WTC11 (cell line): ENCODE results near the gene CNKSR3. TPM values are rescaled to one million over a fixed set of nuclear protein-coding genes. Genes with fewer than 3 reads are reported as not detected.

ENCODE experiments used
- ATAC-seq: fragments of 200-7000 bp; cut with Tn5 transposase; 2 replicates; pipeline ENCODE4 v1.10.0; 2021; ENCODE audit warnings: mild to moderate bottlenecking, moderate library complexity
- CTCF ChIA-PET: fragments of 300-600 bp; sonication (Branson Sonifier 250); formaldehyde crosslinking; loops from one replicate; lab custom pipeline; 2021; ENCODE audit warnings: antibody characterized with exemption; lab: Charles Lee
- POLR2A ChIA-PET: fragments of 350-600 bp; sonication (Branson Sonifier 250); formaldehyde crosslinking; loops from one replicate; lab custom pipeline; 2021; ENCODE audit warnings: antibody characterized with exemption; lab: Charles Lee
- DNase-seq: peaks from one replicate; pipeline ENCODE4 v3.0.0; 2021; ENCODE audit warnings: low spot score
- H3K27ac Mint-ChIP-seq: 2 replicates; pipeline ENCODE4 v1.8.0; 2021; ENCODE audit warnings: mixed read lengths
- H3K27me3 Mint-ChIP-seq: 2 replicates; pipeline ENCODE4 v1.8.0; 2021; ENCODE audit warnings: low read depth, mild to moderate bottlenecking, moderate library complexity, mixed read lengths
- H3K36me3 Mint-ChIP-seq: 2 replicates; pipeline ENCODE4 v1.8.0; 2021; ENCODE audit warnings: mixed read lengths
- H3K4me1 Mint-ChIP-seq: 2 replicates; pipeline ENCODE4 v1.8.0; 2022; ENCODE audit warnings: mixed read lengths
- H3K4me3 Mint-ChIP-seq: 2 replicates; pipeline ENCODE4 v1.8.0; 2021; ENCODE audit warnings: mild to moderate bottlenecking, moderate library complexity, mixed read lengths
- H3K9me3 Mint-ChIP-seq: 2 replicates; pipeline ENCODE4 v1.8.0; 2021; ENCODE audit warnings: mixed read lengths
- ATF3 ChIP-seq: sonication (generic); formaldehyde crosslinking; conservative IDR thresholded peaks from 2 replicates; pipeline ENCODE4 v1.8.1; 2022; ENCODE audit warnings: mild to moderate bottlenecking, missing genetic modification reagents
- E2F1 ChIP-seq: sonication (generic); formaldehyde crosslinking; IDR thresholded peaks from 2 replicates; pipeline ENCODE4 v1.8.0; 2022; ENCODE audit warnings: mild to moderate bottlenecking, missing genetic modification reagents
- ESRRA ChIP-seq: sonication (generic); formaldehyde crosslinking; IDR thresholded peaks from 2 replicates; pipeline ENCODE4 v1.8.1; 2022; ENCODE audit warnings: mild to moderate bottlenecking, missing genetic modification reagents, borderline replicate concordance
- ETV6 ChIP-seq: sonication (generic); formaldehyde crosslinking; IDR thresholded peaks from 2 replicates; pipeline ENCODE4 v1.8.1; 2022; ENCODE audit warnings: mild to moderate bottlenecking, missing genetic modification reagents
- FOXJ3 ChIP-seq: sonication (generic); formaldehyde crosslinking; IDR thresholded peaks from 2 replicates; pipeline ENCODE4 v1.9.0; 2021; ENCODE audit warnings: missing genetic modification reagents, mild to moderate bottlenecking, borderline replicate concordance
- GABPB1 ChIP-seq: sonication (generic); formaldehyde crosslinking; IDR thresholded peaks from 2 replicates; pipeline ENCODE4 v1.8.1; 2023; ENCODE audit warnings: mild to moderate bottlenecking, missing genetic modification reagents
- JUN ChIP-seq: sonication (generic); formaldehyde crosslinking; IDR thresholded peaks from 2 replicates; pipeline ENCODE4 v1.8.0; 2023; ENCODE audit warnings: mild to moderate bottlenecking, missing genetic modification reagents
- MXD4 ChIP-seq: fragments of 250-450 bp; sonication (Bioruptor Pico); IDR thresholded peaks from 2 replicates; pipeline ENCODE4 v1.8.0; 2021; ENCODE audit warnings: mild to moderate bottlenecking, moderate library complexity, borderline replicate concordance
- MYBL2 ChIP-seq: sonication (generic); formaldehyde crosslinking; IDR thresholded peaks from 2 replicates; pipeline ENCODE4 v1.8.1; 2023; ENCODE audit warnings: mild to moderate bottlenecking, moderate library complexity, missing genetic modification reagents
- STAT6 ChIP-seq: sonication (generic); formaldehyde crosslinking; conservative IDR thresholded peaks from 2 replicates; pipeline ENCODE4 v1.8.1; 2023; ENCODE audit warnings: mild to moderate bottlenecking, low read depth, missing genetic modification reagents, moderate library complexity
- TEAD4 ChIP-seq: sonication (generic); formaldehyde crosslinking; IDR thresholded peaks from 2 replicates; pipeline ENCODE4 v1.8.0; 2022; ENCODE audit warnings: mild to moderate bottlenecking, missing genetic modification reagents
- ZNF532 ChIP-seq: fragments of 250-450 bp; sonication (Bioruptor Pico); IDR thresholded peaks from 2 replicates; pipeline ENCODE4 v1.9.0; 2021; ENCODE audit warnings: mild to moderate bottlenecking, borderline replicate concordance
- ZNF671 ChIP-seq: fragments of 250-450 bp; sonication (Bioruptor Pico); IDR thresholded peaks from 2 replicates; pipeline ENCODE4 v1.8.0; 2021; ENCODE audit warnings: mild to moderate bottlenecking
- total RNA-seq: library from RNA; stranded (reverse); gene quantifications from 3 replicates; pipeline ENCODE4 v1.2.3, GENCODE V29; 2021
- TF ChIP-seq, protein P1 (sequence below): fragments of 250-450 bp; sonication (Bioruptor Pico); IDR thresholded peaks from 2 replicates; pipeline ENCODE4 v1.9.0; 2021; ENCODE audit warnings: mild to moderate bottlenecking
- TF ChIP-seq, protein P2 (sequence below): sonication (generic); formaldehyde crosslinking; IDR thresholded peaks from 2 replicates; pipeline ENCODE4 v1.8.1; 2022; ENCODE audit warnings: mild to moderate bottlenecking, missing genetic modification reagents, moderate library complexity, borderline replicate concordance
- TF ChIP-seq, protein P3 (sequence below): sonication (generic); formaldehyde crosslinking; IDR thresholded peaks from 2 replicates; pipeline ENCODE4 v1.8.0; 2022; ENCODE audit warnings: mild to moderate bottlenecking, missing genetic modification reagents

Gene CNKSR3
- total RNA-seq, 1 experiment from 2014 or later: 5.7 TPM

- Mint-ChIP-seq H3K36me3 (peaks cover 6% of the 10 kb centered on the region), H3K4me1 (no peaks in the 10 kb centered on the region; the same call in 1 of the 2 replicates), H3K27ac (no peak overlapping the region), H3K9me3 (peaks cover 17% of the 10 kb centered on the region), H3K27me3 (no peaks in the 10 kb centered on the region), H3K4me3 (no peak overlapping the region)
- CTCF ChIA-PET: no interaction called here
- DNase-seq: no peak
- no peak for ATAC-seq
- POLR2A ChIA-PET: no interaction called here
- no peak for TF ChIP-seq FOXJ3 (CRISPR knock-in tag)
- TF ChIP-seq ETV6 (CRISPR knock-in tag): no peak
- TF ChIP-seq, protein P1, sequence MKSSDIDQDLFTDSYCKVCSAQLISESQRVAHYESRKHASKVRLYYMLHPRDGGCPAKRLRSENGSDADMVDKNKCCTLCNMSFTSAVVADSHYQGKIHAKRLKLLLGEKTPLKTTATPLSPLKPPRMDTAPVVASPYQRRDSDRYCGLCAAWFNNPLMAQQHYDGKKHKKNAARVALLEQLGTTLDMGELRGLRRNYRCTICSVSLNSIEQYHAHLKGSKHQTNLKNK (CRISPR knock-in tag): no peak
- no peak for TF ChIP-seq GABPB1
- TF ChIP-seq MXD4 (CRISPR knock-in tag): no peak
- TF ChIP-seq ZNF532 (CRISPR knock-in tag): no peak
- no peak for TF ChIP-seq E2F1 (CRISPR knock-in tag)
- no peak for TF ChIP-seq MYBL2 (CRISPR knock-in tag)
- TF ChIP-seq ATF3: no peak
Observed at GRCh38 chr6:154350293-154350692, 160.2 kb downstream of the CNKSR3 start.

DNA sequence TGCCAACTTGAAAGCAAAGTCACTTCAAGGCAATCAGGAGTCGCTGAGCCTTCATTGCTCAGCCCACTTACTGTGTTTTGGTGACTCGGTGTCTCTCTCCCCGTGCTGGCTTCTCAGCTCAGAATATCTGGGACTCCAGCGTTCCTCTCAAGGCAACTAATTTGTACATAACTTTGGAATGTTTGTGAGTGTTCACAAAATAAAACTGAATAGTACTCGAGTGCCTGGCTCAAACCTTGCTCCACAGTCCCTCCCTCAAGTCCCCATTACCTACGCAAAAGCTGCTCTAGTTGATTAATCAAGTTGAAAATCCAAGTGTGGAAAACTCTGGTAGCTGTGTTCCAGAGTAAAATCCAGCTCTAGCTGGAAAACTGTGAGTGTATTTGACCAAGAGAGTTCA, 162.5 kb downstream of the CNKSR3 start:
- peaks cover 6% of the 10 kb centered on the region for H3K36me3 Mint-ChIP-seq
- DNase-seq (no peak), ATAC-seq (no peak)
- no peak overlapping the region for H3K27ac Mint-ChIP-seq
- no peaks in the 10 kb centered on the region for H3K27me3 Mint-ChIP-seq
- no peak overlapping the region for H3K4me3 Mint-ChIP-seq
- TF ChIP-seq ATF3 (no peak), JUN (CRISPR knock-in tag) (no peak), ESRRA (no peak), ZNF671 (CRISPR knock-in tag) (no peak), STAT6 (CRISPR knock-in tag) (no peak), TEAD4 (CRISPR knock-in tag) (no peak)
- TF ChIP-seq, protein P2, sequence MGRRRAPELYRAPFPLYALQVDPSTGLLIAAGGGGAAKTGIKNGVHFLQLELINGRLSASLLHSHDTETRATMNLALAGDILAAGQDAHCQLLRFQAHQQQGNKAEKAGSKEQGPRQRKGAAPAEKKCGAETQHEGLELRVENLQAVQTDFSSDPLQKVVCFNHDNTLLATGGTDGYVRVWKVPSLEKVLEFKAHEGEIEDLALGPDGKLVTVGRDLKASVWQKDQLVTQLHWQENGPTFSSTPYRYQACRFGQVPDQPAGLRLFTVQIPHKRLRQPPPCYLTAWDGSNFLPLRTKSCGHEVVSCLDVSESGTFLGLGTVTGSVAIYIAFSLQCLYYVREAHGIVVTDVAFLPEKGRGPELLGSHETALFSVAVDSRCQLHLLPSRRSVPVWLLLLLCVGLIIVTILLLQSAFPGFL: no peak
- TF ChIP-seq, protein P3, sequence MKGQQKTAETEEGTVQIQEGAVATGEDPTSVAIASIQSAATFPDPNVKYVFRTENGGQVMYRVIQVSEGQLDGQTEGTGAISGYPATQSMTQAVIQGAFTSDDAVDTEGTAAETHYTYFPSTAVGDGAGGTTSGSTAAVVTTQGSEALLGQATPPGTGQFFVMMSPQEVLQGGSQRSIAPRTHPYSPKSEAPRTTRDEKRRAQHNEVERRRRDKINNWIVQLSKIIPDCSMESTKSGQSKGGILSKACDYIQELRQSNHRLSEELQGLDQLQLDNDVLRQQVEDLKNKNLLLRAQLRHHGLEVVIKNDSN (CRISPR knock-in tag): no peak
- POLR2A ChIA-PET: no interaction called here
- H3K9me3 Mint-ChIP-seq: peaks cover 16% of the 10 kb centered on the region
- H3K4me1 Mint-ChIP-seq: peaks cover 19% of the 10 kb centered on the region
- CTCF ChIA-PET: no interaction called here
